Measurements from ENCODE around the gene DCBLD2.

The DCBLD2 gene

GRCh38 chr3:98906230-98906629 lies 4.7 kb upstream of the DCBLD2 start:
- Histone ChIP-seq H3K36me3 (ENCODE audit: control insufficient read depth, insufficient read depth, low read length) (no peaks in the 10 kb centered on the region), H3K27ac (ENCODE audit: insufficient read depth, low read depth, low read length, poor library complexity, severe bottlenecking) (no peak overlapping the region), H3K9me3 (ENCODE audit: control insufficient read depth, low read length) (no peaks in the 10 kb centered on the region), H3K4me3 (ENCODE audit: insufficient read depth, low read depth, low read length) (no peak overlapping the region), H3K4me1 (ENCODE audit: control insufficient read depth, insufficient read depth, low read length) (peaks cover 8% of the 10 kb centered on the region), H3K27me3 (ENCODE audit: control insufficient read depth, insufficient read depth, low read length, poor library complexity, severe bottlenecking) (no peaks in the 10 kb centered on the region)
- WGBS, 2 experiments: 93 to 100% methylated on average over 1 of the region's 1 CpG

- Histone ChIP-seq H3K4me1 (ENCODE audit: control insufficient read depth, insufficient read depth, low read length) (peaks cover 16% of the 10 kb centered on the region), H3K27me3 (ENCODE audit: control insufficient read depth, insufficient read depth, low read length, poor library complexity, severe bottlenecking) (no peaks in the 10 kb centered on the region), H3K9me3 (ENCODE audit: control insufficient read depth, low read length) (no peaks in the 10 kb centered on the region), H3K4me3 (ENCODE audit: insufficient read depth, low read depth, low read length) (no peak overlapping the region), H3K36me3 (ENCODE audit: control insufficient read depth, insufficient read depth, low read length) (no peaks in the 10 kb centered on the region), H3K27ac (ENCODE audit: insufficient read depth, low read depth, low read length, poor library complexity, severe bottlenecking) (no peak overlapping the region)
- 86 to 92% methylated on average over 10 to 11 of the region's 11 CpGs for WGBS, 2 experiments
Observed at GRCh38 chr3:98903705-98904481, 2.4 kb upstream of the DCBLD2 start.

- Histone ChIP-seq H3K36me3 (ENCODE audit: control insufficient read depth, insufficient read depth, low read length) (no peaks in the 10 kb centered on the region), H3K4me3 (ENCODE audit: insufficient read depth, low read depth, low read length) (no peak overlapping the region), H3K27me3 (ENCODE audit: control insufficient read depth, insufficient read depth, low read length, poor library complexity, severe bottlenecking) (no peaks in the 10 kb centered on the region), H3K9me3 (ENCODE audit: control insufficient read depth, low read length) (no peaks in the 10 kb centered on the region), H3K4me1 (ENCODE audit: control insufficient read depth, insufficient read depth, low read length) (peaks cover 21% of the 10 kb centered on the region), H3K27ac (ENCODE audit: insufficient read depth, low read depth, low read length, poor library complexity, severe bottlenecking) (no peak overlapping the region)
- WGBS, 2 experiments: 77 to 78% methylated on average over 3 of the region's 3 CpGs
Observed at GRCh38 chr3:98903099-98903498, 1.6 kb upstream of the DCBLD2 start.

- Histone ChIP-seq H3K4me1 (ENCODE audit: control insufficient read depth, insufficient read depth, low read length) (peaks cover 21% of the 10 kb centered on the region), H3K4me3 (ENCODE audit: insufficient read depth, low read depth, low read length) (peak overlapping the region; percentile 31), H3K9me3 (ENCODE audit: control insufficient read depth, low read length) (no peaks in the 10 kb centered on the region), H3K27me3 (ENCODE audit: control insufficient read depth, insufficient read depth, low read length, poor library complexity, severe bottlenecking) (no peaks in the 10 kb centered on the region), H3K36me3 (ENCODE audit: control insufficient read depth, insufficient read depth, low read length) (no peaks in the 10 kb centered on the region), H3K27ac (ENCODE audit: insufficient read depth, low read depth, low read length, poor library complexity, severe bottlenecking) (peak overlapping the region; percentile 74)
- 31 to 56% methylated on average over 2 to 4 of the region's 4 CpGs for WGBS, 2 experiments
Observed at GRCh38 chr3:98902351-98902740, 851 bp upstream of the DCBLD2 start.

GRCh38 chr3:98901119-98901391 lies 440 bp downstream of the DCBLD2 start:
- no peaks in the 10 kb centered on the region for H3K36me3 ChIP-seq (ENCODE audit: control insufficient read depth, insufficient read depth, low read length)
- WGBS, 2 experiments: 0% methylated on average over 26 of the region's 26 CpGs
- H3K27me3 ChIP-seq (ENCODE audit: control insufficient read depth, insufficient read depth, low read length, poor library complexity, severe bottlenecking): no peaks in the 10 kb centered on the region
- H3K4me3 ChIP-seq (ENCODE audit: insufficient read depth, low read depth, low read length): peak overlapping the region; percentile 95
- peaks cover 21% of the 10 kb centered on the region for H3K4me1 ChIP-seq (ENCODE audit: control insufficient read depth, insufficient read depth, low read length)
- peak overlapping the region; percentile 89 for H3K27ac ChIP-seq (ENCODE audit: insufficient read depth, low read depth, low read length, poor library complexity, severe bottlenecking)
- no peaks in the 10 kb centered on the region for H3K9me3 ChIP-seq (ENCODE audit: control insufficient read depth, low read length)

GRCh38 chr3:98900265-98901118 lies 1.0 kb downstream of the DCBLD2 start:
- Histone ChIP-seq H3K9me3 (ENCODE audit: control insufficient read depth, low read length) (no peaks in the 10 kb centered on the region), H3K27me3 (ENCODE audit: control insufficient read depth, insufficient read depth, low read length, poor library complexity, severe bottlenecking) (no peaks in the 10 kb centered on the region), H3K4me3 (ENCODE audit: insufficient read depth, low read depth, low read length) (peak overlapping the region; percentile 95), H3K4me1 (ENCODE audit: control insufficient read depth, insufficient read depth, low read length) (peaks cover 21% of the 10 kb centered on the region), H3K27ac (ENCODE audit: insufficient read depth, low read depth, low read length, poor library complexity, severe bottlenecking) (peak overlapping the region; percentile 89), H3K36me3 (ENCODE audit: control insufficient read depth, insufficient read depth, low read length) (no peaks in the 10 kb centered on the region)
- WGBS, 2 experiments: 1 to 3% methylated on average over 22 to 23 of the region's 23 CpGs

GRCh38 chr3:98897701-98898100 lies 3.8 kb downstream of the DCBLD2 start:
- H3K36me3 ChIP-seq (ENCODE audit: control insufficient read depth, insufficient read depth, low read length): no peaks in the 10 kb centered on the region
- no peaks in the 10 kb centered on the region for H3K9me3 ChIP-seq (ENCODE audit: control insufficient read depth, low read length)
- H3K27me3 ChIP-seq (ENCODE audit: control insufficient read depth, insufficient read depth, low read length, poor library complexity, severe bottlenecking): no peaks in the 10 kb centered on the region
- no CpG with 5 or more reads among the region's 1 CpG for WGBS, 2 experiments
- H3K4me3 ChIP-seq (ENCODE audit: insufficient read depth, low read depth, low read length): no peak overlapping the region
- H3K27ac ChIP-seq (ENCODE audit: insufficient read depth, low read depth, low read length, poor library complexity, severe bottlenecking): no peak overlapping the region
- peaks cover 36% of the 10 kb centered on the region for H3K4me1 ChIP-seq (ENCODE audit: control insufficient read depth, insufficient read depth, low read length)

GRCh38 chr3:98894791-98895576 lies 6.5 kb downstream of the DCBLD2 start:
- no peak overlapping the region for H3K4me3 ChIP-seq (ENCODE audit: insufficient read depth, low read depth, low read length)
- WGBS, 2 experiments: 91 to 93% methylated on average over 8 of the region's 8 CpGs
- no peak overlapping the region for H3K27ac ChIP-seq (ENCODE audit: insufficient read depth, low read depth, low read length, poor library complexity, severe bottlenecking)
- no peaks in the 10 kb centered on the region for H3K9me3 ChIP-seq (ENCODE audit: control insufficient read depth, low read length)
- H3K4me1 ChIP-seq (ENCODE audit: control insufficient read depth, insufficient read depth, low read length): peaks cover 32% of the 10 kb centered on the region
- H3K36me3 ChIP-seq (ENCODE audit: control insufficient read depth, insufficient read depth, low read length): no peaks in the 10 kb centered on the region
- H3K27me3 ChIP-seq (ENCODE audit: control insufficient read depth, insufficient read depth, low read length, poor library complexity, severe bottlenecking): no peaks in the 10 kb centered on the region

GRCh38 chr3:98893740-98894139 lies 7.8 kb downstream of the DCBLD2 start:
- Histone ChIP-seq H3K27me3 (ENCODE audit: control insufficient read depth, insufficient read depth, low read length, poor library complexity, severe bottlenecking) (no peaks in the 10 kb centered on the region), H3K4me1 (ENCODE audit: control insufficient read depth, insufficient read depth, low read length) (peaks cover 26% of the 10 kb centered on the region), H3K27ac (ENCODE audit: insufficient read depth, low read depth, low read length, poor library complexity, severe bottlenecking) (no peak overlapping the region), H3K4me3 (ENCODE audit: insufficient read depth, low read depth, low read length) (no peak overlapping the region), H3K9me3 (ENCODE audit: control insufficient read depth, low read length) (no peaks in the 10 kb centered on the region), H3K36me3 (ENCODE audit: control insufficient read depth, insufficient read depth, low read length) (no peaks in the 10 kb centered on the region)
- WGBS, 2 experiments: 48 to 54% methylated on average over 3 of the region's 3 CpGs

- Histone ChIP-seq H3K4me1 (ENCODE audit: control insufficient read depth, insufficient read depth, low read length) (peaks cover 21% of the 10 kb centered on the region), H3K27ac (ENCODE audit: insufficient read depth, low read depth, low read length, poor library complexity, severe bottlenecking) (no peak overlapping the region)
- WGBS, 2 experiments: 88 to 92% methylated on average over 3 of the region's 3 CpGs
Observed at GRCh38 chr3:98892263-98892662, 9.2 kb downstream of the DCBLD2 start.

More at GRCh38 chr3:98892263-98892662, 9.2 kb downstream of the DCBLD2 start:
- Histone ChIP-seq H3K27me3 (ENCODE audit: control insufficient read depth, insufficient read depth, low read length, poor library complexity, severe bottlenecking) (no peaks in the 10 kb centered on the region), H3K36me3 (ENCODE audit: control insufficient read depth, insufficient read depth, low read length) (no peaks in the 10 kb centered on the region), H3K9me3 (ENCODE audit: control insufficient read depth, low read length) (no peaks in the 10 kb centered on the region), H3K4me3 (ENCODE audit: insufficient read depth, low read depth, low read length) (no peak overlapping the region)
